K562 (cell line): ENCODE results near the gene UBR3. TPM values are rescaled to one million over a fixed set of nuclear protein-coding genes. Genes with fewer than 3 reads are reported as not detected.

Source experiments
- ATAC-seq: fragments of 200-7000 bp; cut with Tn5 transposase; 3 replicates; pipeline ENCODE4 v1.9.1; 2020; ENCODE audit warnings: moderate library complexity
- BruUV-seq: library from RNA; stranded (reverse); fragments of 400-500 nt; replicated peaks from 2 replicates; lab custom pipeline; 2021; lab: Mats Ljungman, UMichigan
- CTCF ChIA-PET: fragments of 300-600 bp; formaldehyde crosslinking; extraction: SDS; loops from one replicate; lab custom pipeline; 2021; ENCODE audit warnings: low intra/inter-chr PET ratio; lab: Yijun Ruan, JAX
- POLR2A ChIA-PET: fragments of 300-600, 350-650 bp; sonication (Branson Sonifier 250); formaldehyde crosslinking; extraction: SDS; loops from one replicate; lab custom pipeline; 2021; ENCODE audit warnings: antibody characterized with exemption, inconsistent platforms; lab: Yijun Ruan, JAX
- DNase-seq, 4 experiments: peaks; one replicate each; pipeline versions ENCODE4 v3.0.0 to v3.0.0-alpha.2; 2011 to 2018; ENCODE audit warnings: low spot score in 3 of 4, mixed read lengths in 3 of 4; ENCODE audit errors: extremely low read depth in 1 of 4
- FAIRE-seq: peaks from 2 replicates; lab custom pipeline; 2011; peaks lifted over from hg19 to GRCh38; lab: Jason Lieb, UNC
- H2AFZ ChIP-seq: 2 replicates; pipeline ENCODE4 v1.6.0; 2011; ENCODE audit warnings: low read depth, low read length, control low read depth, inconsistent platforms
- H3K27ac ChIP-seq: fragments of 200-600 bp; 3 replicates; pipeline ENCODE4 v1.8.0; 2011; ENCODE audit warnings: low read depth, mild to moderate bottlenecking, control low read depth, inconsistent platforms, low read length, moderate library complexity, mixed read lengths; ENCODE audit errors: extremely low read depth
- H3K27me3 ChIP-seq, 2 experiments: fragments of 300-600 bp in 1 of 2; 2 replicates in 1 of 2; 3 replicates in 1 of 2; pipeline versions ENCODE4 v1.6.0 to v1.8.0; 2011; ENCODE audit warnings: inconsistent platforms in 2 of 2, low read length in 2 of 2, mild to moderate bottlenecking in 1 of 2, mixed read lengths in 1 of 2, moderate library complexity in 1 of 2; ENCODE audit not compliant: control insufficient read depth in 2 of 2, insufficient read depth in 2 of 2
- H3K36me3 ChIP-seq: fragments of 300-600 bp; 3 replicates; pipeline ENCODE4 v1.8.0; 2011; ENCODE audit warnings: mild to moderate bottlenecking, low read length, inconsistent platforms; ENCODE audit not compliant: control insufficient read depth, insufficient read depth
- H3K4me1 ChIP-seq, 2 experiments: fragments of 200-600 bp in 1 of 2; replicated peaks in 1 of 2; 2 replicates in 1 of 2; 3 replicates in 1 of 2; pipeline versions ENCODE4 v1.5.1 to v1.8.0; 2011; ENCODE audit warnings: inconsistent platforms in 2 of 2, low read length in 2 of 2, mild to moderate bottlenecking in 1 of 2, mixed read lengths in 1 of 2, moderate library complexity in 1 of 2; ENCODE audit not compliant: control insufficient read depth in 2 of 2, insufficient read depth in 2 of 2
- H3K4me2 ChIP-seq: 2 replicates; pipeline ENCODE4 v1.6.1; 2011; ENCODE audit warnings: low read length, control low read depth, inconsistent platforms, mixed read lengths; ENCODE audit not compliant: insufficient read depth
- H3K4me3 ChIP-seq: fragments of 200-600 bp; sonication (generic), shearing (Covaris generic); 2 replicates; pipeline ENCODE4 v1.5.1; 2016; ENCODE audit warnings: control low read depth, inconsistent platforms
- H3K79me2 ChIP-seq: fragments of 200-600 bp; 3 replicates; pipeline ENCODE4 v1.8.0; 2011; ENCODE audit warnings: low read length, inconsistent platforms; ENCODE audit not compliant: control insufficient read depth, insufficient read depth
- H3K9ac ChIP-seq, 2 experiments: 2 replicates each; pipeline versions ENCODE4 v1.6.0 to v1.6.1; 2011; ENCODE audit warnings: low read depth in 2 of 2, low read length in 2 of 2, control low read depth in 1 of 2, inconsistent platforms in 1 of 2, mild to moderate bottlenecking in 1 of 2, mixed read lengths in 1 of 2; ENCODE audit not compliant: insufficient read depth in 1 of 2
- H3K9me1 ChIP-seq: one replicate; pipeline ENCODE4 v1.6.0; 2011; ENCODE audit warnings: inconsistent platforms, mild to moderate bottlenecking, low read length, moderate library complexity; ENCODE audit not compliant: control insufficient read depth, insufficient read depth
- H3K9me3 ChIP-seq: replicated peaks from 2 replicates; pipeline ENCODE4 v1.5.1; 2011; ENCODE audit warnings: low read depth, low read length, inconsistent platforms; ENCODE audit not compliant: control insufficient read depth, insufficient read depth
- H4K20me1 ChIP-seq: replicated peaks from 2 replicates; pipeline ENCODE4 v1.6.1; 2011; ENCODE audit warnings: low read length, inconsistent platforms, mixed read lengths; ENCODE audit not compliant: control insufficient read depth, insufficient read depth
- FOXP4 ChIP-seq: sonication (generic); formaldehyde crosslinking; IDR thresholded peaks from 2 replicates; pipeline ENCODE4 v1.8.0; 2022; ENCODE audit warnings: mild to moderate bottlenecking, missing genetic modification reagents, borderline replicate concordance
- HLTF ChIP-seq: fragments of 450-650 bp; IDR thresholded peaks from 2 replicates; pipeline ENCODE4 v1.6.1; 2016
- HMG20B ChIP-seq: fragments of 250-450 bp; sonication (Bioruptor Pico); IDR thresholded peaks from 2 replicates; pipeline ENCODE4 v1.5.0; 2021; ENCODE audit warnings: mild to moderate bottlenecking
- HNRNPLL ChIP-seq: fragments of 200-400 bp; formaldehyde crosslinking; IDR thresholded peaks from 2 replicates; pipeline ENCODE4 v1.6.1; 2017; ENCODE audit warnings: low read length, low read depth, mild to moderate bottlenecking; ENCODE audit not compliant: poor library complexity, severe bottlenecking
- KLF13 ChIP-seq: fragments of 450-650 bp; IDR thresholded peaks from 2 replicates; pipeline ENCODE4 v1.6.1; 2016; ENCODE audit warnings: missing genetic modification characterization, low read depth, mild to moderate bottlenecking, missing compliant biosample characterization, moderate library complexity, borderline replicate concordance
- LARP7 ChIP-seq: fragments of 450-650 bp; IDR thresholded peaks from 2 replicates; pipeline ENCODE4 v1.6.1; 2016
- MYBL2 ChIP-seq, 2 experiments: fragments of 450-650 bp in 1 of 2; sonication (generic) in 1 of 2; formaldehyde crosslinking in 1 of 2; IDR thresholded peaks; 2 replicates each; pipeline versions ENCODE4 v1.6.1 to v1.8.1; 2017 to 2022; ENCODE audit warnings: borderline replicate concordance in 1 of 2, inconsistent platforms in 1 of 2, low read depth in 1 of 2, mild to moderate bottlenecking in 1 of 2, missing genetic modification reagents in 1 of 2, moderate library complexity in 1 of 2
- RFX1 ChIP-seq: fragments of 450-650 bp; IDR thresholded peaks from 2 replicates; pipeline ENCODE4 v1.6.1; 2016; ENCODE audit warnings: mild to moderate bottlenecking, moderate library complexity
- TGIF2 ChIP-seq: sonication (generic); formaldehyde crosslinking; IDR thresholded peaks from 2 replicates; pipeline ENCODE4 v1.8.1; 2022; ENCODE audit warnings: mild to moderate bottlenecking, missing genetic modification reagents, moderate library complexity
- UBTF ChIP-seq, 2 experiments: IDR thresholded peaks; 2 replicates each; pipeline ENCODE4 v1.6.1; 2012; ENCODE audit warnings: improper control_type of control experiment in 2 of 2, low read depth in 2 of 2, low read length in 2 of 2, borderline replicate concordance in 1 of 2
- ZBTB7A ChIP-seq: IDR thresholded peaks from 2 replicates; pipeline ENCODE4 v1.6.1; 2011; ENCODE audit warnings: low read depth, mild to moderate bottlenecking, low read length, moderate library complexity, borderline replicate concordance; ENCODE audit not compliant: control insufficient read depth
- ZNF217 ChIP-seq: sonication (generic); formaldehyde crosslinking; IDR thresholded peaks from 2 replicates; pipeline ENCODE4 v1.8.0; 2022; ENCODE audit warnings: mild to moderate bottlenecking, missing genetic modification reagents
- ZNF23 ChIP-seq: fragments of 250-450 bp; sonication (Bioruptor Pico); IDR thresholded peaks from 2 replicates; pipeline ENCODE4 v1.4.0; 2020; ENCODE audit warnings: mild to moderate bottlenecking
- ZNF354B ChIP-seq: fragments of 250-450 bp; sonication (Bioruptor Pico); IDR thresholded peaks from 2 replicates; pipeline ENCODE4 v1.4.0; 2020
- ZNF384 ChIP-seq: IDR thresholded peaks from 2 replicates; pipeline ENCODE4 v1.6.1; 2012; ENCODE audit warnings: low read depth, low read length, improper control_type of control experiment
- ZNF507 ChIP-seq: conservative IDR thresholded peaks from 2 replicates; pipeline ENCODE4 v1.6.1; 2017; ENCODE audit warnings: missing genetic modification characterization, missing compliant biosample characterization
- WGBS: fragments of 100-300 bp; shearing (Covaris generic); methylation state at CpG from one replicate; pipeline ENCODE4 v1.1.6; 2016; ENCODE audit warnings: low coverage, mixed read lengths; ENCODE audit not compliant: insufficient coverage; ENCODE audit errors: missing lambda C conversion rate; 5-methylcytosine and 5-hydroxymethylcytosine counted together
- in situ Hi-C: fragments of 300-500 bp; cut with MboI; formaldehyde crosslinking; loops from 4 replicates; pipeline ENCODE4 v1.15.0; 2018; ENCODE audit warnings: inconsistent platforms, mixed read lengths
- intact Hi-C: fragments of 100-400 bp; cut with micrococcal nuclease; formaldehyde crosslinking; loops from 2 replicates; pipeline ENCODE4 v1.14.2; 2022
- polyA plus RNA-seq, 8 experiments: library from polyadenylated mRNA; depleted of rRNA in 4 of 8; stranded (reverse) in 5 of 8; unstranded in 3 of 8; fragments of >200 nt; fragmentation: Nextera tagmentation in 2 of 8; fragmentation: Illumina TruSeq in 1 of 8; extraction: Ambion mirVana in 2 of 8; extraction: Trizol in 1 of 8; gene quantifications; 2 replicates each; pipeline versions ENCODE4 v1.2.1 to v1.2.3, GENCODE V29; 2011 to 2014; ENCODE audit warnings: inconsistent platforms in 1 of 8, missing spikeins in 1 of 8
- total RNA-seq, 7 experiments: library from RNA; depleted of rRNA in 6 of 7; stranded (reverse); fragments of >200 nt in 6 of 7; fragmentation: Illumina TruSeq in 2 of 7; extraction: Trizol in 2 of 7; gene quantifications; 2 replicates each; pipeline versions ENCODE4 v1.2.1 to v1.2.3, GENCODE V29; 2011 to 2021; ENCODE audit warnings: low replicate concordance in 1 of 7

Gene UBR3
- total and polyA plus RNA-seq, 9 of the 15 experiments (the other 6 are each of a cell fraction or from before 2014, with no cell fraction given) = 14.4 to 63.5 (median 40.4) TPM

- no peak for TF ChIP-seq FOXP4 (CRISPR knock-in tag)
- TF ChIP-seq KLF13 (tag) = no peak
- TF ChIP-seq HNRNPLL = no peak
- no peak for TF ChIP-seq ZNF354B (CRISPR knock-in tag)
- TF ChIP-seq, all 486 proteins: peak for 5
Observed at GRCh38 chr2:170014769-170015168, 187.5 kb downstream of the UBR3 start (continued).

- H3K9ac ChIP-seq = peak overlapping the region in 1 of 2 experiments; percentile 40; a peak in 2 of 4 replicates
- H3K36me3 ChIP-seq = peaks cover 17% of the 10 kb centered on the region; the same call in 2 of the 3 replicates
- no peaks in the 10 kb centered on the region for H4K20me1 ChIP-seq
- H3K79me2 ChIP-seq = no peaks in the 10 kb centered on the region; the same call in 2 of the 3 replicates
- H3K9me1 ChIP-seq = no peaks in the 10 kb centered on the region
- no TSS peak for BruUV-seq
- in situ Hi-C loops (no loop called here), intact Hi-C loops (no loop called here)
- peak; percentile 45 for ATAC-seq
- WGBS = 25% methylated on average over 4 of the region's 4 CpGs
- no peak overlapping the region for H3K4me2 ChIP-seq
- H3K27me3 ChIP-seq = no peaks in the 10 kb centered on the region
- ChIA-PET CTCF (no interaction called here), POLR2A (interaction anchor here (0.6 to 1.3 kb wide), 2 partner anchors 67 to 576 kb away, joined by 3 to 4 read pairs; no protein-coding TSS in a partner anchor)
- FAIRE-seq = peak; percentile 67
- peak overlapping the region; percentile 15 for H2AFZ ChIP-seq
- H3K27ac ChIP-seq = peak overlapping the region; percentile 32
- no peaks in the 10 kb centered on the region for H3K9me3 ChIP-seq
- DNase-seq = no peak
- no peak overlapping the region for H3K4me3 ChIP-seq
- peaks cover 20 to 55% of the 10 kb centered on the region in 2 experiments for H3K4me1 ChIP-seq
- TF ChIP-seq ZBTB7A (no peak), HLTF (0 out of 2 replicates have a peak, but pooled peaks have one; percentile 31), UBTF (IDR thresholded peaks at IDR 0.05; ENCODE audit: borderline replicate concordance in 1 of 2, low read depth in 2 of 2, low read length in 2 of 2) (no peak), HMG20B (CRISPR knock-in tag) (no peak), ZNF217 (CRISPR knock-in tag) (no peak), ZNF507 (0 out of 2 replicates have a peak, but pooled peaks have one; percentile 16), ZNF23 (no peak), RFX1 (no peak), MYBL2 (IDR thresholded peaks at IDR 0.05; ENCODE audit: low read depth) (no peak), MYBL2 (CRISPR knock-in tag; IDR thresholded peaks at IDR 0.05; ENCODE audit: borderline replicate concordance) (no peak), ZNF384 (no peak), LARP7 (no peak), TGIF2 (CRISPR knock-in tag) (no peak)
Observed at GRCh38 chr2:170017860-170018532, 190.7 kb downstream of the UBR3 start.
